Fibroblast of lung (primary cell): ENCODE results near the gene LRRC8D. TPM values are rescaled to one million over a fixed set of nuclear protein-coding genes. Genes with fewer than 3 reads are reported as not detected.

Experiments used
- DNase-seq, 2 donors: peaks; one replicate each; pipeline versions ENCODE4 v3.0.0 to v3.0.0-alpha.2; 2010; ENCODE audit warnings: low read depth in 2 of 2
- H2AFZ ChIP-seq: 2 replicates; pipeline ENCODE4 v1.5.1; 2012; ENCODE audit warnings: low read length, control low read depth, inconsistent platforms
- H3K27ac ChIP-seq: 2 replicates; pipeline ENCODE4 v1.5.1; 2011; ENCODE audit warnings: low read length, control low read depth; ENCODE audit not compliant: insufficient read depth
- H3K27me3 ChIP-seq: 2 replicates; pipeline ENCODE4 v1.5.1; 2011; ENCODE audit warnings: mild to moderate bottlenecking, low read length; ENCODE audit not compliant: control insufficient read depth, insufficient read depth
- H3K36me3 ChIP-seq: 2 replicates; pipeline ENCODE4 v1.5.1; 2011; ENCODE audit warnings: low read length; ENCODE audit not compliant: control insufficient read depth, insufficient read depth
- H3K4me1 ChIP-seq: 2 replicates; pipeline ENCODE4 v1.5.1; 2011; ENCODE audit warnings: low read length; ENCODE audit not compliant: control insufficient read depth, insufficient read depth; ENCODE audit errors: extremely low read depth
- H3K4me2 ChIP-seq: 2 replicates; pipeline ENCODE4 v1.5.1; 2011; ENCODE audit warnings: low read length, control low read depth; ENCODE audit not compliant: insufficient read depth; ENCODE audit errors: extremely low read depth
- H3K4me3 ChIP-seq, 4 experiments: fragments of 200-600 bp in 1 of 4; sonication (generic) in 1 of 4; replicated peaks in 1 of 4; 2 replicates each; pipeline ENCODE4 v1.5.1; 2011 to 2016; ENCODE audit warnings: low read length in 4 of 4, low read depth in 3 of 4, mild to moderate bottlenecking in 3 of 4, control low read depth in 2 of 4, inconsistent platforms in 1 of 4, mixed read lengths in 1 of 4; ENCODE audit not compliant: insufficient read depth in 1 of 4; ENCODE audit errors: control extremely low read depth in 1 of 4
- H3K79me2 ChIP-seq: 2 replicates; pipeline ENCODE4 v1.5.1; 2012; ENCODE audit warnings: mild to moderate bottlenecking, low read length, inconsistent platforms; ENCODE audit not compliant: control insufficient read depth, insufficient read depth
- H3K9ac ChIP-seq: 2 replicates; pipeline ENCODE4 v1.5.1; 2011; ENCODE audit warnings: mild to moderate bottlenecking, low read length, control low read depth; ENCODE audit not compliant: insufficient read depth
- H3K9me3 ChIP-seq: 2 replicates; pipeline ENCODE4 v1.5.1; 2012; ENCODE audit warnings: low read depth, low read length; ENCODE audit not compliant: control insufficient read depth, insufficient read depth
- H4K20me1 ChIP-seq: 2 replicates; pipeline ENCODE4 v1.5.1; 2011; ENCODE audit warnings: low read length; ENCODE audit not compliant: control insufficient read depth, insufficient read depth; ENCODE audit errors: extremely low read depth
- EZH2 ChIP-seq: IDR thresholded peaks from 2 replicates; pipeline ENCODE4 v1.5.1; 2012; ENCODE audit warnings: low read length, control low read depth, mild to moderate bottlenecking; ENCODE audit errors: missing control alignments
- polyA plus RNA-seq, 2 donors: library from polyadenylated mRNA; depleted of rRNA in 1 of 2; stranded (reverse) in 1 of 2; unstranded in 1 of 2; fragments of >200 nt; gene quantifications; 2 replicates each; pipeline ENCODE4 v1.2.1, GENCODE V29; 2011 to 2012; ENCODE audit warnings: missing spikeins in 1 of 2
- total RNA-seq: library from RNA; depleted of rRNA; stranded (reverse); fragments of >200 nt; gene quantifications from 2 replicates; pipeline ENCODE4 v1.2.1, GENCODE V29; 2014
- TF ChIP-seq, protein P1 (sequence below), 2 donors: IDR thresholded peaks in 1 of 2; conservative IDR thresholded peaks in 1 of 2; 1 replicate in 1 of 2; 2 replicates in 1 of 2; pipeline ENCODE4 v1.5.1; 2011 to 2012; ENCODE audit warnings: low read length in 2 of 2, control low read depth in 1 of 2, inconsistent platforms in 1 of 2, low read depth in 1 of 2, mild to moderate bottlenecking in 1 of 2

Gene LRRC8D
- total and polyA plus RNA-seq, 2 donors (not counting 1 experiment from before 2014, with no cell fraction given) = 41.0 to 58.1 TPM

DNA sequence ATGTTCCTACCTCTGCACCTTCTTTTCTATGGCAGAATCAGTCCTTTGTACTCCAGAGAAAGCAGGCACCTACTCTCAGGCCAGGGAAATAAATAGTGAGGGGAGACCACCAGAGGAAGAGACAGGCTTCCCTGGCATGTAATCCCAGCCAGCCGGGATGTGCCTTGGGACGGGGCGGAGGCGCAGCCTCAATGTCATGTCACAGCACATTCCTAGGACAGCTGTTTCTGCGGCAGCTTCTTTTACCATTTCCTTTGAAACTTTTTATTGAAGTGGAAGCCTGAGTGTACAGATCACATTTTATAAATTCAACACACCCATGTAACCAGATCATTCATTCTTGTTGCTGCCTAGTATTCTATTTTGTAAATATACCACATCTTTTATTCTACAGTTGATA, 106.2 kb downstream of the LRRC8D start:
- H3K4me1 ChIP-seq = no peaks in the 10 kb centered on the region
- no peaks in the 10 kb centered on the region for H3K79me2 ChIP-seq
- TF ChIP-seq EZH2 = no peak
- TF ChIP-seq, protein P1, sequence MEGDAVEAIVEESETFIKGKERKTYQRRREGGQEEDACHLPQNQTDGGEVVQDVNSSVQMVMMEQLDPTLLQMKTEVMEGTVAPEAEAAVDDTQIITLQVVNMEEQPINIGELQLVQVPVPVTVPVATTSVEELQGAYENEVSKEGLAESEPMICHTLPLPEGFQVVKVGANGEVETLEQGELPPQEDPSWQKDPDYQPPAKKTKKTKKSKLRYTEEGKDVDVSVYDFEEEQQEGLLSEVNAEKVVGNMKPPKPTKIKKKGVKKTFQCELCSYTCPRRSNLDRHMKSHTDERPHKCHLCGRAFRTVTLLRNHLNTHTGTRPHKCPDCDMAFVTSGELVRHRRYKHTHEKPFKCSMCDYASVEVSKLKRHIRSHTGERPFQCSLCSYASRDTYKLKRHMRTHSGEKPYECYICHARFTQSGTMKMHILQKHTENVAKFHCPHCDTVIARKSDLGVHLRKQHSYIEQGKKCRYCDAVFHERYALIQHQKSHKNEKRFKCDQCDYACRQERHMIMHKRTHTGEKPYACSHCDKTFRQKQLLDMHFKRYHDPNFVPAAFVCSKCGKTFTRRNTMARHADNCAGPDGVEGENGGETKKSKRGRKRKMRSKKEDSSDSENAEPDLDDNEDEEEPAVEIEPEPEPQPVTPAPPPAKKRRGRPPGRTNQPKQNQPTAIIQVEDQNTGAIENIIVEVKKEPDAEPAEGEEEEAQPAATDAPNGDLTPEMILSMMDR (conservative IDR thresholded peaks at IDR 0.05 in 1 of 2, IDR thresholded peaks at IDR 0.05 in 1 of 2; ENCODE audit: low read depth in 1 of 2, low read length in 2 of 2) = no peak
- no peaks in the 10 kb centered on the region for H4K20me1 ChIP-seq
- no peaks in the 10 kb centered on the region for H3K36me3 ChIP-seq
- H3K27ac ChIP-seq = no peak overlapping the region
- H2AFZ ChIP-seq = no peak overlapping the region
- H3K4me2 ChIP-seq = no peak overlapping the region
- no peaks in the 10 kb centered on the region for H3K27me3 ChIP-seq
- no peak overlapping the region for H3K4me3 ChIP-seq
- H3K9ac ChIP-seq = no peak overlapping the region
- H3K9me3 ChIP-seq = no peaks in the 10 kb centered on the region
- no peak for DNase-seq

DNA sequence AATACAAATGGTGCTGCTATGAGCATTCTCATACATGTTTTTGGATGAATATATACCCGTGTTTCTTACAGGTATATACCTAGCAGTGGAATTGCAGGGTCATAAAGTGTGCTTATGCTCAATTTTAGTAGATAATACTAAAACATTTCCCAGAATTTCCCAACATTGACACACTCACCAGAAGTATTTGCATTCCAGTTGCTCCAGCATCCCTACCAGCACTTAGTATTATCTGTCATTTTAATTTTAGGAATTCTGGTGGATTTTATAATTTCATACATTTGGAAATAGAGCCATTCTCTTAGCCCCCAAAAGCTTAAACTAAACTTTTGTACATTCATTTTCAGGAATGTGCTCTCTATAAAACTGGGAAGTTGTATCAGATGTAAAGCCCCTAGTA, 106.6 kb downstream of the LRRC8D start:
- Histone ChIP-seq H3K27ac (no peak overlapping the region), H4K20me1 (no peaks in the 10 kb centered on the region), H3K9me3 (no peaks in the 10 kb centered on the region), H3K9ac (no peak overlapping the region), H3K4me2 (no peak overlapping the region), H3K36me3 (no peaks in the 10 kb centered on the region), H3K4me1 (no peaks in the 10 kb centered on the region), H3K4me3 (no peak overlapping the region), H2AFZ (no peak overlapping the region), H3K27me3 (no peaks in the 10 kb centered on the region), H3K79me2 (no peaks in the 10 kb centered on the region)
- TF ChIP-seq, protein P1 (conservative IDR thresholded peaks at IDR 0.05 in 1 of 2, IDR thresholded peaks at IDR 0.05 in 1 of 2; ENCODE audit: low read depth in 1 of 2, low read length in 2 of 2) = no peak
- TF ChIP-seq EZH2 = no peak
- no peak for DNase-seq

DNA sequence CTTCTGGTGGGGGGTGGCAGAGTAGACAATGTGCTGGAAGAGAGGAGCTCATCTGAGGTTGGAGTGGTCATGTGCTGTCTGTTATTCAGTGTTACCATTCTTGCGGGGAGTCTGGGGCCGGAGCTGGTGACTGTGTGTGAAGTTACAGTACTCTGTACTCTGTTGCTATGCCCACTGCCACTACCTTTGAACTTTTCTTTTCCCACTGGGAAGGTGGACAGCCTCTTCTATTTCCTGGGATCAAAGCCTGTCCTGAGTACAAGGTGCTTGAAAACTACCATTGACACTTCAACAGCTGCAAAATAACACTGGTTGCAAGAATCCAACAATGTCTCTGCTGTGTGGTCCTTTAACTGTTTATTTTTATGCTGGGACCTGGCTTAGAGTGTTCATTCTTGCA, 107.7 kb downstream of the LRRC8D start:
- no peaks in the 10 kb centered on the region for H4K20me1 ChIP-seq
- H3K9me3 ChIP-seq = no peaks in the 10 kb centered on the region
- TF ChIP-seq, protein P1 (conservative IDR thresholded peaks at IDR 0.05 in 1 of 2, IDR thresholded peaks at IDR 0.05 in 1 of 2; ENCODE audit: low read depth in 1 of 2, low read length in 2 of 2) = no peak
- TF ChIP-seq EZH2 = no peak
- H3K27me3 ChIP-seq = no peaks in the 10 kb centered on the region
- no peaks in the 10 kb centered on the region for H3K4me1 ChIP-seq
- no peak overlapping the region for H2AFZ ChIP-seq
- no peaks in the 10 kb centered on the region for H3K36me3 ChIP-seq
- H3K4me3 ChIP-seq = no peak overlapping the region
- H3K79me2 ChIP-seq = no peaks in the 10 kb centered on the region
- DNase-seq = no peak
- H3K9ac ChIP-seq = no peak overlapping the region
- no peak overlapping the region for H3K4me2 ChIP-seq
- no peak overlapping the region for H3K27ac ChIP-seq
